Gastrocnemius medialis (tissue), 4 donors: ENCODE data around the gene UNC13A. TPM values are rescaled to one million over a fixed set of nuclear protein-coding genes. Genes with fewer than 3 reads are reported as not detected.

Experiments used
- ATAC-seq, 2 donors: fragments of 150-250 bp; one replicate each; pipeline ENCODE4 v1.9.1; 2016
- DNase-seq, 2 donors: peaks; one replicate each; pipeline ENCODE4 v3.0.0-alpha.2; 2019
- H3K27ac ChIP-seq, 4 donors: fragments of 200-600 bp; sonication (generic); 1 replicate in 1 of 4; 2 replicates in 3 of 4; pipeline ENCODE4 v1.5.1; 2016 to 2018; ENCODE audit warnings: mild to moderate bottlenecking in 2 of 4, moderate library complexity in 1 of 4
- H3K27me3 ChIP-seq, 3 donors: fragments of 200-600 bp; sonication (generic) in 2 of 3; 1 replicate in 1 of 3; 2 replicates in 2 of 3; pipeline versions ENCODE4 v1.5.1 to v1.6.0; 2016 to 2019; ENCODE audit warnings: mild to moderate bottlenecking in 1 of 3, moderate library complexity in 1 of 3
- H3K36me3 ChIP-seq, 2 donors: fragments of 200-600 bp; sonication (generic) in 1 of 2; one replicate each; pipeline ENCODE4 v1.5.1; 2017 to 2018
- H3K4me1 ChIP-seq, 2 donors: fragments of 200-600 bp; sonication (generic) in 1 of 2; one replicate each; pipeline ENCODE4 v1.5.1; 2016 to 2017; ENCODE audit warnings: mild to moderate bottlenecking in 2 of 2
- H3K4me3 ChIP-seq, 4 donors: fragments of 200-600 bp; sonication (generic) in 3 of 4; 1 replicate in 1 of 4; 2 replicates in 3 of 4; pipeline ENCODE4 v1.5.1; 2016 to 2019; ENCODE audit warnings: mild to moderate bottlenecking in 2 of 4
- H3K9me3 ChIP-seq, 3 donors: fragments of 200-600 bp; sonication (generic) in 2 of 3; 1 replicate in 1 of 3; 2 replicates in 2 of 3; pipeline ENCODE4 v1.5.1; 2016 to 2019
- POLR2A ChIP-seq, 2 donors: fragments of 450-650 bp; IDR thresholded peaks; one replicate each; pipeline ENCODE4 v1.6.1; 2017; ENCODE audit warnings: antibody characterized with exemption in 2 of 2, mild to moderate bottlenecking in 2 of 2, moderate library complexity in 2 of 2
- in situ Hi-C, 4 donors: fragments of 200-750 bp; cut with MboI; loops; one replicate each; pipeline versions ENCODE4 v1.15.0 to v1.8.0; 2017; ENCODE audit warnings: low sequenced_read_pairs in 4 of 4
- intact Hi-C: fragments of 100-400 bp; cut with DNase I; formaldehyde crosslinking; loops from one replicate; pipeline ENCODE4 v1.15.1; 2023; ENCODE audit warnings: low total_unique reads
- total RNA-seq, 4 donors: library from RNA; depleted of rRNA; stranded (reverse); fragments of >200 nt; gene quantifications; one replicate each; pipeline versions ENCODE4 v1.1.0 to v1.2.3, GENCODE V29; 2016
- TF ChIP-seq, protein P1 (sequence below), 5 experiments: fragments of 450-650 bp in 3 of 5; fragments of 200-600 bp in 2 of 5; sonication (generic) in 2 of 5; IDR thresholded peaks in 4 of 5; conservative IDR thresholded peaks in 1 of 5; 1 replicate in 4 of 5; 2 replicates in 1 of 5; pipeline ENCODE4 v1.5.1; 2016 to 2019; ENCODE audit warnings: antibody characterized with exemption in 5 of 5, mild to moderate bottlenecking in 3 of 5, moderate library complexity in 3 of 5

UNC13A gene
- total RNA-seq, 4 donors from 2014 or later = not detected

DNA sequence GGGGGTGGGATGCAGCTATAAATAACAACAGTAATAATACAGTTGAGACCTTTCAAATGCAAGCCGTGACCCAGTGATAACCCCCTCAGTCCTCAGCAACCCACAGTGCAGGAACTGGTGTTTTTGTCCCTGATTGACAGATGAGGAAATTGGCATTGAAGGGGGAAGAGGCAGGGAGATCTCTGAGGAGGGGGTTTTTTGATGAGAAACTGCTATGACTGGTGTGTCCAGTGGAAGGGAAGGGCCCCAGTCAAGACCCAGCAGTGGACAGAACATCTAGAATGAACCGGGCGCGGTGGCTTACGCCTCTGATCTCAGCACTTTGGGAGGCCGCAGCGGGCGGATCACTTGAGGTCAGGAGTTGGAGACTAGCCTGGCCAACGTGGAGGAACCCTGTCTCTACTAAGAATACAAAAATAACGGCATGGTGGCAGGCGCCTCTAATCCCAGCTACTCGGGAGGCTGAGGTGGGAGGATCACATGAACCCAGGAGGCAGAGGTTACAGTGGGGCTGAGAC is 33.0 kb upstream of the UNC13A start:
- intact Hi-C loops = no loop called here
- no peaks in the 10 kb centered on the region for H3K9me3 ChIP-seq
- TF ChIP-seq POLR2A (IDR thresholded peaks at IDR 0.05) = no peak
- TF ChIP-seq, protein P1, sequence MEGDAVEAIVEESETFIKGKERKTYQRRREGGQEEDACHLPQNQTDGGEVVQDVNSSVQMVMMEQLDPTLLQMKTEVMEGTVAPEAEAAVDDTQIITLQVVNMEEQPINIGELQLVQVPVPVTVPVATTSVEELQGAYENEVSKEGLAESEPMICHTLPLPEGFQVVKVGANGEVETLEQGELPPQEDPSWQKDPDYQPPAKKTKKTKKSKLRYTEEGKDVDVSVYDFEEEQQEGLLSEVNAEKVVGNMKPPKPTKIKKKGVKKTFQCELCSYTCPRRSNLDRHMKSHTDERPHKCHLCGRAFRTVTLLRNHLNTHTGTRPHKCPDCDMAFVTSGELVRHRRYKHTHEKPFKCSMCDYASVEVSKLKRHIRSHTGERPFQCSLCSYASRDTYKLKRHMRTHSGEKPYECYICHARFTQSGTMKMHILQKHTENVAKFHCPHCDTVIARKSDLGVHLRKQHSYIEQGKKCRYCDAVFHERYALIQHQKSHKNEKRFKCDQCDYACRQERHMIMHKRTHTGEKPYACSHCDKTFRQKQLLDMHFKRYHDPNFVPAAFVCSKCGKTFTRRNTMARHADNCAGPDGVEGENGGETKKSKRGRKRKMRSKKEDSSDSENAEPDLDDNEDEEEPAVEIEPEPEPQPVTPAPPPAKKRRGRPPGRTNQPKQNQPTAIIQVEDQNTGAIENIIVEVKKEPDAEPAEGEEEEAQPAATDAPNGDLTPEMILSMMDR (IDR thresholded peaks at IDR 0.05 in 4 of 5, conservative IDR thresholded peaks at IDR 0.05 in 1 of 5) = no peak
- peak overlapping the region; percentile 67 to 93 (median 79) for H3K4me3 ChIP-seq
- H3K4me1 ChIP-seq = peaks cover 27 to 29% of the 10 kb centered on the region in 2 donors
- H3K27me3 ChIP-seq = no peaks in the 10 kb centered on the region
- DNase-seq = no peak
- no peak for ATAC-seq
- in situ Hi-C loops = no loop called here
- peak overlapping the region in 2 of 4 donors; percentile 12 to 22 for H3K27ac ChIP-seq
- peaks cover 0 to 23% of the 10 kb centered on the region in 2 donors for H3K36me3 ChIP-seq

DNA sequence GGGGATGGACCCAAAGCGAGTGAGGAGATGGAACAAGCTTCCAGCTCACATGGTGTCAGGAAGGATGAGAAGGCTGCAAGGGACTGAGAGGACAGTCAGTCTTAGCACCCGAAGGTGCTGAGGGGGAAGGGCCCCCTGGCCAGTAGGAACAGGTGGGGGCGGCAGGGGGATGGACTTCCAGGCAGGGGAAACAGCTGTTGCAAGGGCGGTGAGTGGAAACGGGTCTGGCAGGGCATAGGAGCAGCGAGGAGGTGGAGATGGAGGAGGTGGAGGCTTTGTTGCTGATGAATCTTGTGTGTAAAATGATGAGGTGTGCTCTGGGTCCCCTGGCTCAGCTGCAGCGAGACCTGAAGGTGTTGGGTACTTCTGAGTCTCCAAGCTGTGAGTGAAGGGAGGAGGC is 32.3 kb upstream of the UNC13A start:
- Histone ChIP-seq H3K36me3 (peaks cover 0 to 16% of the 10 kb centered on the region in 2 donors), H3K4me1 (peaks cover 27 to 29% of the 10 kb centered on the region in 2 donors), H3K27me3 (no peaks in the 10 kb centered on the region), H3K9me3 (no peaks in the 10 kb centered on the region), H3K4me3 (peak overlapping the region; percentile 67 to 93 (median 79)), H3K27ac (peak overlapping the region in 1 of 4 donors; percentile 66)
- no peak for DNase-seq
- intact Hi-C loops (no loop called here), in situ Hi-C loops (no loop called here)
- no peak for ATAC-seq
- TF ChIP-seq, protein P1 (IDR thresholded peaks at IDR 0.05 in 4 of 5, conservative IDR thresholded peaks at IDR 0.05 in 1 of 5) = no peak
- no peak for TF ChIP-seq POLR2A (IDR thresholded peaks at IDR 0.05)

DNA sequence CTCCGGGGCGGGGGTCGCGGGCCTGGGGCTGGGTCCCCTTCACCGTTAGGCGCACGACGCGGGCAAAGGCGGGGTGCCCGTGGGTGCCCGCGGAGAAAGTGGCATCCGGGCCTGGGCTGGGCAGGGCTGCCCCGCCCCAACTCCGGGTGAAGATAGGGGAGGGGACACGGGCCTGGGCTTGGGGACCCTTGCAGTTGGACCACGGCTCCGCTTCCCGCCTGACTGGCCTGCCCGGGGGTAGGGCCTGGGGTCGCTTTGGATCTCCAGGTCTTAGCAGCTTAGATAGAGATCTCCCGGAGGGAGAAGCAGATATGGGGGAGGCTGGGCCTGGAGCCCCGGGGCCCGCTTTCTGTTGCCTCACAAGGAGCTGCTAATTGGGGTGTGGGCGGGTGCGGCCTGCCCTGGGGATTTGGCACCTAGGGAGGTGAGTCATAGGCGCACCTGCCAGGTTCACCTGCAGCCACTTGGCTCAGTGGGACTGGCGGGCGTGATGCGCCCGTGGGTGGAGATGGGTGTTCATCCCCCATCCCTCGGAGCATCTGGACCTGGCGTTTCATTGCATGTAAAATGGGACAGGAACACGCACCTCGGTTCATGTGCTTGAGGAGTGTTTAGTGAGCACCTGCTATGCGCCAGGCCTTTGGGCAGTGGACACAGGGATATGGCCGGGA is 31.7 kb upstream of the UNC13A start:
- Histone ChIP-seq H3K9me3 (no peaks in the 10 kb centered on the region), H3K27me3 (no peaks in the 10 kb centered on the region), H3K36me3 (peaks cover 0 to 10% of the 10 kb centered on the region in 2 donors), H3K4me1 (peaks cover 27 to 29% of the 10 kb centered on the region in 2 donors), H3K4me3 (peak overlapping the region; percentile 67 to 93 (median 79)), H3K27ac (peak overlapping the region in 3 of 4 donors; percentile 66 to 87 (median 78))
- no peak for ATAC-seq
- intact Hi-C loops = no loop called here
- in situ Hi-C loops = loop anchor here in 1 of 4 donors (10.0 kb wide), 1 partner anchor 45 kb away; no protein-coding TSS in a partner anchor
- DNase-seq = no peak
- TF ChIP-seq, protein P1 (IDR thresholded peaks at IDR 0.05 in 4 of 5, conservative IDR thresholded peaks at IDR 0.05 in 1 of 5) = no peak
- TF ChIP-seq POLR2A (IDR thresholded peaks at IDR 0.05) = no peak

DNA sequence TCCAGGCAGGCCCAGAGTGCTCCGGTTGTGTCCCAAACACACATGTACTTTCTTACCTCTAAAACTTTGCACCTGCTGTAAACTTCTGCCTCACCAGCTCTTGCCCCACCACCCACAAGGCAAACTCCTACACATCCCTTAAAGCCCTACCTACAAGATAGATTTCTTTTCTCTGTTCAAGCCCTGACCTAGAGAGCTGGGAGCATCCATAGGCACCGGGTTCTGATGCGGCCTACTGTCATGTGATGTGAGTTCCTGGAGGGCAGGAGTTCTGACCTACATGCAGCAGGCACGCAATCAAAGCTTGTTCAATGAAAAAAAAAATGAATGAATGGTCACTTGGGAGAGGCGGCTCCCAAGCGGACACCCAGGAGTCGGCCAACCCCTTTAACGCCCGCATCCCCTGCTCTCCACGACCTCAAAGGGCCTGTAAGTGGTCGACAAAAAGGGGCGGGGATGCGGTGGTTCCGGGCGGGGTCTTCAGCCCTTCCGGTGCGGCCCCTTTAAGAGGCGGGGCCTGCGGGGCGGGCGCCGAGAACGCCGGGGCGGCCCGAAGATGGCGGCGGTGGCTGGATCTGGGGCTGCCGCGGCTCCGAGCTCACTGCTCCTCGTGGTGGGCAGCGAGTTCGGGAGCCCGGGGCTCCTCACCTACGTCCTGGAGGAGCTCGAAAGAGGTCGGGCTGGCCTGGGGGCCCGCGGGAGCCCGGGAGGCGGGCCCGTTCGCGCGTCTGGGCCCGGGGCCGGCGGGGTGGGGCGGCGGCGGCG is 31.0 kb upstream of the UNC13A start, which contains the start of gene MAP1S:
TSS of gene MAP1S (plus strand) at position 534 of the 765 bp plus-strand sequence. CDS start at position 557, 23 bp downstream.
- peak in 1 of 2 donors; percentile 71 for ATAC-seq
- peaks cover 27 to 29% of the 10 kb centered on the region in 2 donors for H3K4me1 ChIP-seq
- in situ Hi-C loops = loop anchor here in 1 of 4 donors (10.0 kb wide), 1 partner anchor 46 kb away; no protein-coding TSS in a partner anchor
- intact Hi-C loops = no loop called here
- H3K27me3 ChIP-seq = no peaks in the 10 kb centered on the region
- peak; percentile 65 to 73 for TF ChIP-seq POLR2A (IDR thresholded peaks at IDR 0.05)
- TF ChIP-seq, protein P1 (IDR thresholded peaks at IDR 0.05 in 4 of 5, conservative IDR thresholded peaks at IDR 0.05 in 1 of 5) = no peak
- H3K9me3 ChIP-seq = no peaks in the 10 kb centered on the region
- peak within 1 kb of the TSS; percentile 66 to 87 (median 76) for H3K27ac ChIP-seq
- H3K36me3 ChIP-seq = peaks cover 0 to 5% of the 10 kb centered on the region in 2 donors
- peak in 1 of 2 donors; percentile 20 for DNase-seq
- H3K4me3 ChIP-seq = peak within 1 kb of the TSS; percentile 67 to 93 (median 79)
